ENCODE data around the gene MADCAM1.

- TF ChIP-seq POLR2A (IDR thresholded peaks at IDR 0.05) = no peak
- no peak for TF ChIP-seq CTCF (IDR thresholded peaks at IDR 0.05)
- TF ChIP-seq EP300 (IDR thresholded peaks at IDR 0.05) = no peak
Observed at GRCh38 chr19:469833-470232, 26.5 kb upstream of the MADCAM1 start.

Data from ovary (tissue), 3 donors.